MG63 (cell line): ENCODE results near the gene MPV17L. TPM values are rescaled to one million over a fixed set of nuclear protein-coding genes. Genes with fewer than 3 reads are reported as not detected.
A peak's percentile ranks its signal among the peaks of the same experiment; 100 is the strongest.
"Not testable (repeated sequence)": the region's sequence is repeated elsewhere in the genome, so short reads cannot be mapped to it uniquely, and the experiment has no call there.

Source experiments
- DNase-seq: peaks from one replicate; pipeline ENCODE4 v3.0.0-alpha.2; 2020
- H3K27me3 ChIP-seq: fragments of 250-450 bp; sonication (Bioruptor Pico); 2 replicates; pipeline ENCODE4 v1.5.1; 2020; ENCODE audit warnings: mild to moderate bottlenecking, moderate library complexity
- H3K36me3 ChIP-seq: fragments of 250-450 bp; sonication (Bioruptor Pico); 2 replicates; pipeline ENCODE4 v1.5.1; 2020; ENCODE audit warnings: mild to moderate bottlenecking, moderate library complexity
- H3K4me3 ChIP-seq: fragments of 250-450 bp; sonication (Bioruptor Pico); 2 replicates; pipeline ENCODE4 v1.5.1; 2020; ENCODE audit warnings: mild to moderate bottlenecking, moderate library complexity
- H3K9me3 ChIP-seq: fragments of 250-450 bp; sonication (Bioruptor Pico); 2 replicates; pipeline ENCODE4 v1.5.1; 2020; ENCODE audit warnings: mild to moderate bottlenecking, moderate library complexity
- total RNA-seq: library from RNA; depleted of rRNA; stranded (reverse); fragments of >200 nt; shearing (Covaris generic); gene quantifications from 2 replicates; pipeline ENCODE4 v1.2.3, GENCODE V29; 2014; ENCODE audit warnings: low replicate concordance

Gene MPV17L
- total RNA-seq, 1 experiment from 2014 or later = 0.59 TPM

- no peak for DNase-seq
- H3K4me3 ChIP-seq = peak overlapping the region; percentile 78
- no peaks in the 10 kb centered on the region for H3K36me3 ChIP-seq
- no peaks in the 10 kb centered on the region for H3K9me3 ChIP-seq
- no peaks in the 10 kb centered on the region for H3K27me3 ChIP-seq
These were observed 39.8 kb downstream of the MPV17L start for GRCh38 chr16:15435216-15435864.

DNA sequence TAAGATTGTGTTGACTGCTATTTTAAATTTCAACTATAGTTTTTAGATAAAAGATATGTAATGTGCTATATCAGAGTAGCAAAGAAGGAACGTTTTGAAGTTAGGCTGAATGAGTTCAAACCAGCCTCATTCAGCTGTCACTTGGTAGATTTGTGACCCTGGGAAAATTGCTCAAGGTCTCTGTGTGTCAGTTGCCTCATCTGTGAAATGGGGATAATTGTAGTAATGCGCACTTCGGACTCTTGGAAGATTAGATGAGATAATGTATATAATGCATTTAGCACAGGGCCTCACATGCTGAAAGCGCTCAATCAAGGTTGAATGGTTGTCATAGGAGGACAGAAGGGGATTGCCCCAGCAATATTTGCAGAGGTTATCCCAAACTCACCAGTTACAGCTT is 43.5 kb downstream of the MPV17L start:
- DNase-seq = no peak
- Histone ChIP-seq H3K4me3 (no peak overlapping the region), H3K27me3 (no peaks in the 10 kb centered on the region), H3K9me3 (no peaks in the 10 kb centered on the region), H3K36me3 (no peaks in the 10 kb centered on the region)

GRCh38 chr16:15439521-15439920 is 44.0 kb downstream of the MPV17L start:
- Histone ChIP-seq H3K4me3 (no peak overlapping the region), H3K27me3 (no peaks in the 10 kb centered on the region), H3K9me3 (no peaks in the 10 kb centered on the region), H3K36me3 (no peaks in the 10 kb centered on the region)
- no peak for DNase-seq

- no peak overlapping the region for H3K4me3 ChIP-seq
- no peaks in the 10 kb centered on the region for H3K36me3 ChIP-seq
- no peaks in the 10 kb centered on the region for H3K27me3 ChIP-seq
- peaks cover 5% of the 10 kb centered on the region for H3K9me3 ChIP-seq
- DNase-seq = peak; percentile 87
These were observed 45.3 kb downstream of the MPV17L start for GRCh38 chr16:15440852-15441251.

GRCh38 chr16:15442140-15442539 is 46.6 kb downstream of the MPV17L start:
- DNase-seq, H3K9me3 ChIP-seq, H3K4me3 ChIP-seq, H3K27me3 ChIP-seq, H3K36me3 ChIP-seq: not testable (repeated sequence)

DNA sequence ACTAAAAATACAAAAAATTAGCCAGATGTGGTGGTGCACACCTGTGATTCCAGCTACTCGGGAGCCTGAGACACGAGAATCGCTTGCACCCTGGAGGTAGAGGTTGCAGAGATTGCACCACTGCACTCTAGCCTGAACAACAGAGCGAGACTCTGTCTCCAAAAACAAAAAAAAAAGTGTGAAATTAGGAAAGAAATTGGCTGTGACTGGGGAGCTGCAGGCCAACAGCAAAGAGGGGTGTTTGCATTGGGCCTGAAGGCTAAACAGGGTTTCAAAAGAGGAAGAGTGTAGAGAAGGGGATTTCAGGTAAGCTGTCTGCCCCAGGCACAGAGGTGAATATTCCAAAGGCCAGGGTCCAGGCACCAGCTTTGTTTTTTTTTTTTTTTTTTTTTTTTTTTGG is 48.2 kb downstream of the MPV17L start:
- Histone ChIP-seq H3K4me3 (no peak overlapping the region), H3K36me3 (no peaks in the 10 kb centered on the region), H3K9me3 (peaks cover 5% of the 10 kb centered on the region), H3K27me3 (no peaks in the 10 kb centered on the region)
- DNase-seq = no peak

DNA sequence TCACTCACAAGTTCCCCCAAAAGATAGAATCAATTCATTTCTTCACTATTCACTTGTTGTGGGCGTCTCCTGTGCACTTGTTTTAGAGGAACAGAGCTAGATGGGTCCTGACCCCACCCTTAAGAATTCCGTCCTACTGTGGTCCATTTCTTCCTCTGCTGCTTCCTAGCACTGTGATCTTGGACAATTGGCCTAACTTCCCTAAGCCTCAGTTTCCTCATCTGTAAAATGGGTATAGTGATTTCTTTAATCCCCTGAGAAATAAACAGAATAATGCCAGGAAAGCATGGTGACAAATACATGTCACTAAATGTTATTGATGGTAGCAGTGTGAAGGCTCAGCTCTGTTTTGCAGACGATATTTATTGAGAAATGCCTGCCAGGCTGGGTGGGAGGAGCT is 48.7 kb downstream of the MPV17L start:
- no peak overlapping the region for H3K4me3 ChIP-seq
- H3K9me3 ChIP-seq = peaks cover 5% of the 10 kb centered on the region
- no peak for DNase-seq
- H3K27me3 ChIP-seq = no peaks in the 10 kb centered on the region
- H3K36me3 ChIP-seq = no peaks in the 10 kb centered on the region

- Histone ChIP-seq H3K27me3 (no peaks in the 10 kb centered on the region), H3K4me3 (no peak overlapping the region), H3K36me3 (no peaks in the 10 kb centered on the region), H3K9me3 (peaks cover 5% of the 10 kb centered on the region)
- no peak for DNase-seq
These were observed 49.9 kb downstream of the MPV17L start for GRCh38 chr16:15445450-15445849.

DNA sequence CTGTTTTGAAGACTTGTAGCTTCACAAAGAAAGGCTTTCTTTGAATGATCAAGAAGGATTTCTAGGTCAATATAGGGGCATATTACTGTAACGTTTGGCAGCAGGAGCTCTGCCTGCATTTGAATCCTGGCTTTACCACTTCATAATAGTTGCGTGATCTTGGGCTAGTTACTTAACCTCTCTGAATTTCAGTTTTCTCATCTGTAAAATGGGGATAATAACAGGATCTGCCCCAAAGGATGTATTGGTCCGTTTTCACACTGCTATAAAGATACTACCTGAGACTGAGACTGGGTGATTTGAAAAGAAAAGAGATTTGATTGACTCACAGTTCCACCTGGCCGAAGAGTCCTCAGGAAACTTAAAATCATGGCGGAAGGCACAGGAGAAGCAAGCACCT is 51.3 kb downstream of the MPV17L start:
- H3K36me3 ChIP-seq = no peaks in the 10 kb centered on the region
- no peaks in the 10 kb centered on the region for H3K27me3 ChIP-seq
- no peak overlapping the region for H3K4me3 ChIP-seq
- no peak for DNase-seq
- peaks cover 5% of the 10 kb centered on the region for H3K9me3 ChIP-seq

DNA sequence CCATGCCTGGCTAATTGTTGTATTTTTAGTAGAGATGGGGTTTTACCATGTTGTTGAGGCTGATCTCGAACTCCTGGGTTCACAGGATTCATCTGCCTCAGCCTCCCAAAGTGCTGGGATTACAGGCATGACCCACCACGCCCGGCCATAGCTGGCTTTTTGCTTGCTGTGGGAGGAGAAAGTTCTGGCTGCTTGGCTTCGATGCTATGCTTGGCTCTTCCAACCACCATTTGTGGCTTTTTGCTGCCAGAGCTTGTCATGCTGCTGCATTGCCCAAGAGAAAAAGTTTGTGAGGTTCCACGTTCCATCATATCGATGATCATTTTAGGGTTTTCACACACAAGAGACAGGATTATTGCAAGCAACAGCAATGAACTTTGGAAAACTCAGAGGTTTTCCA is 55.1 kb downstream of the MPV17L start:
- H3K27me3 ChIP-seq = no peaks in the 10 kb centered on the region
- DNase-seq = peak; percentile 41
- no peaks in the 10 kb centered on the region; the same call in 1 of the 2 replicates for H3K9me3 ChIP-seq
- H3K4me3 ChIP-seq = no peak overlapping the region
- H3K36me3 ChIP-seq = no peaks in the 10 kb centered on the region

DNA sequence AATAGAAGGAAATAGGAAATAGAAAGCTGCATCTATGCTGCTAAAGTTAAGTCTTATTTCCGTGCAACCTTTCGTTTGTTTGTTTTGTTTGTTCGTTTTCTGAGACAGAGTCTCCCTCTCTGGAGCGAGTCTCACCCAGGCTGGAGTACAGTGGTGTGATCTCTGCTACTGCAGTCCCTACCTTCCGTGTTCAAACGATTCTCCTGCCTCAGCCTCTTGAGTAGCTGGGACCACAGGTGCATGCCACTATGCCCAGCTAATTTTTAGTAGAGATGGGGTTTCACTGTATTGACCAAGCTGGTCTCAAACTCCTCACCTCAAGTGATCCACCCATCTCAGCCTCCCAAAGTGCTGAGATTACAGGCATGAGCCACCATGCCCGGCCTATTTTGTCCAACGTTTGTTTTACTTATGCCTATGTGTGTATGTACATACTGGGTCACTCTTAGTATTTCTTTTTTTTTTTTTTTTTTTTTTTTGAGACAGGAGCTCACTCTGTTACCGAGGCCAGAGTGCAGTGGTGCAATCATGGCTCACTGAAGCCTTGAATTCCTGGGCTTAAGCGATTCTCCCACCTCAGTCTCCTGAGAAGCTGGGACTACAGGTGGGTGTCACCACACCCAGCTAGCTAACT is 55.7 kb downstream of the MPV17L start:
- H3K36me3 ChIP-seq = no peaks in the 10 kb centered on the region
- no peak for DNase-seq
- no peaks in the 10 kb centered on the region for H3K9me3 ChIP-seq
- no peak overlapping the region for H3K4me3 ChIP-seq
- no peaks in the 10 kb centered on the region for H3K27me3 ChIP-seq

DNA sequence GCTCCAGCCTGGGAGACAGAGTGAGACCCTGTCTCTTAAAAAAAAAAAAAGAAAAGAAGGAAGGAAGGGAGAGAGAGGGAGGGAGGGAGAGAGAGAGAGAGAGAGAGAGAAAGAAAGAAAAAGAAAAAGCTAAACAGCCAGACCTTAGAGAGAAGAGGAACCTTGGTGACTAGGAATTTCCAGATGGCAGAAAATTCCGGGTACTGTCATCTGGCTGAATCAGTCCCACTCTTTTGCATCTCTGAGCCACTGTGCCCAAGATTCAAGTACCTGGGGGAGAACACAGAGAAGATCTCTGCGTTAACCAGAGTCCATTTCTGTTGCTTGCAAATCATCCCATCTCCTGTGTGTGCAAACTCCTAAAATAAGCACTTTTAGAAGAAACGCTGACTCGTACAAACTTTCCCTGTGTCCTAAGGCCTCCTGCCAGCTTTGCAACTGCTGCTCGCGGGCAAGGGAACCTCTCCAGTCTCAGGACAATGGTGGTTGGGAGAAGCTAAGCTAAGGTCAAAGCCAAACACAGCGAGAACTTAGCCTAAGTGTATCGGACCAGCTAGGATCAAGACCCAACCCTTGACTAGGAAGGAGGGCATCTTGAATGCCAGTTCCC is 56.8 kb downstream of the MPV17L start:
- Histone ChIP-seq H3K36me3 (no peaks in the 10 kb centered on the region), H3K9me3 (no peaks in the 10 kb centered on the region), H3K27me3 (no peaks in the 10 kb centered on the region), H3K4me3 (no peak overlapping the region)
- no peak for DNase-seq

- H3K4me3 ChIP-seq, H3K9me3 ChIP-seq, H3K27me3 ChIP-seq, H3K36me3 ChIP-seq, DNase-seq: not testable (repeated sequence)
These were observed 57.7 kb downstream of the MPV17L start for GRCh38 chr16:15453296-15453695.

- not testable (repeated sequence) for H3K9me3 ChIP-seq, H3K27me3 ChIP-seq, DNase-seq, H3K36me3 ChIP-seq, H3K4me3 ChIP-seq
These were observed 59.4 kb downstream of the MPV17L start for GRCh38 chr16:15454933-15455332.

- Histone ChIP-seq H3K9me3 (no peaks in the 10 kb centered on the region), H3K27me3 (no peaks in the 10 kb centered on the region), H3K36me3 (no peaks in the 10 kb centered on the region), H3K4me3 (no peak overlapping the region)
- no peak for DNase-seq
These were observed 61.8 kb downstream of the MPV17L start for GRCh38 chr16:15457400-15457799.

DNA sequence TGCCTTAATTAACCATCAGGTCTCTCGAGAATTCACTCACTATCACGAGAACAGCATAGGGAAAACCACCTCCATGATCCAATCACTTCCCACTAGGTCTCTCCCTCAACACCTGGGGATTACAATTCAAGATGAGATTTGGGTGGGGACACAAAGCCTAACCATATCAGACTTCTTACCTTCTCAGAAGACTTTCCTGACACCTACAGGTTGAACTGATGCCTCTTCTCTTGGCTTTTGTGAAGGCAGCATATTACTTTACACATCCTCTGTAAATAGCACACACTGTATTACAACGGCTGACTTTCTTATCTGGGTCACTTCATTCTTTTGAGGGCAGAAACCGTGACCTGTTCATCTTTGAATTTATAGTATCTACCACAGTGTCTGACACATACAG is 62.4 kb downstream of the MPV17L start:
- H3K4me3 ChIP-seq = no peak overlapping the region
- no peaks in the 10 kb centered on the region for H3K36me3 ChIP-seq
- no peaks in the 10 kb centered on the region for H3K27me3 ChIP-seq
- H3K9me3 ChIP-seq = no peaks in the 10 kb centered on the region
- no peak for DNase-seq

DNA sequence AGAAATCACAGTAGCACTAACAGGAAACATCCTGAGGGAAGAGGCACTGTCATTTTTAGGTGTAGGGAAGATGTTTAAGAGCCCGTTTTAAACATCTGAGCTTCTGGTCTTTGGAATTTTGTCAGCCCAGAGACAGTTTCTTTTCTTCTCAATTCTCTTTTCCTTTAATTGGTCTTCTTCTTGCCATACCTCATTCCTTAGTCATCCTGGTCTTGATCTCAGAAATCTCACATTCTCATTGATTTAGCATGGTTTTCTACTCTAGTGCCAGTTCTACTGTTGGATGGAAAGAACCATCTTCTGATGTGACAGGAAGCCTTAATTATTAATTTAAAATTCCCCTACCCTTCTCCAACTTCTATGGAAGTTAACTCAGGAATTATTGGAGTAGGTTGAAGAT is 64.2 kb downstream of the MPV17L start:
- Histone ChIP-seq H3K27me3 (no peaks in the 10 kb centered on the region), H3K4me3 (no peak overlapping the region), H3K9me3 (no peaks in the 10 kb centered on the region), H3K36me3 (no peaks in the 10 kb centered on the region)
- DNase-seq = no peak

DNA sequence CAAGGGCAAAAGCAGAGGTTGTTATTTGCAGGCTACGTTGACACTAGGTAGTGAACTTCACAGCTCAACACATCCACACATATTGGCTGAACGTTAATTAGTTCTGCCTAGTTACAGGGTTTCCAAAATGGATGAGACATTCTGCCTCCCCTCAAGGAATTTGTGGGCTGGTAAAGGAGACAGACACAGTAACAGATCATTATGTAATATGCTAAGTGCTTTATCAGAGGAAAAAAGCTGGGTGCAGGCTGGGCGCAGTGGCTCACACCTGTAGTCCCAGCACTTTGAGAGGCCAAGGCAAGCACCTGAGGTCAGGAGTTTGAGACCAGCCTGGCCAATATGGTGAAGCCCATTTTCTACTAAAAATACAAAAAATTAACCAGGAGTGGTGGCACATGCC is 65.0 kb downstream of the MPV17L start:
- Histone ChIP-seq H3K9me3 (no peaks in the 10 kb centered on the region), H3K36me3 (no peaks in the 10 kb centered on the region), H3K27me3 (no peaks in the 10 kb centered on the region), H3K4me3 (no peak overlapping the region)
- no peak for DNase-seq
